GM18909 (cell line): ENCODE results near the gene TYRP1.
"Not testable (repeated sequence)": the region's sequence is repeated elsewhere in the genome, so short reads cannot be mapped to it uniquely, and the experiment has no call there.

Experiments
- ATAC-seq: cut with Tn5 transposase; IDR thresholded peaks from one replicate; pipeline ENCODE4 v1.9.1; 2021; ENCODE audit warnings: mild to moderate bottlenecking; ENCODE audit not compliant: unreplicated experiment, poor library complexity

Gene TYRP1

GRCh38 chr9:12693141-12693540, at the start of gene TYRP1:
TYRP1 (plus strand) TSS chr9:12693385; CDS start chr9:12693997, 612 bp downstream.
- ATAC-seq: no peak

GRCh38 chr9:12643686-12644085, 49.5 kb upstream of the TYRP1 start:
- no peak for ATAC-seq

- ATAC-seq: no peak
Measured at GRCh38 chr9:12648925-12649324, 44.3 kb upstream of the TYRP1 start.

- ATAC-seq: no peak
Measured at GRCh38 chr9:12651125-12651524, 42.1 kb upstream of the TYRP1 start.

GRCh38 chr9:12652973-12653372, 40.2 kb upstream of the TYRP1 start:
- no peak for ATAC-seq

GRCh38 chr9:12656803-12657202, 36.4 kb upstream of the TYRP1 start:
- no peak for ATAC-seq

- ATAC-seq: no peak
Measured at GRCh38 chr9:12657233-12657632, 36.0 kb upstream of the TYRP1 start.

- no peak for ATAC-seq
Measured at GRCh38 chr9:12657998-12658397, 35.2 kb upstream of the TYRP1 start.

- ATAC-seq: no peak
Measured at GRCh38 chr9:12658531-12659209, 34.5 kb upstream of the TYRP1 start.

GRCh38 chr9:12659220-12659619, 34.0 kb upstream of the TYRP1 start:
- no peak for ATAC-seq

GRCh38 chr9:12666813-12667212, 26.4 kb upstream of the TYRP1 start:
- no peak for ATAC-seq

- no peak for ATAC-seq
Measured at GRCh38 chr9:12667892-12668291, 25.3 kb upstream of the TYRP1 start.

- no peak for ATAC-seq
Measured at GRCh38 chr9:12670006-12670405, 23.2 kb upstream of the TYRP1 start.

- no peak for ATAC-seq
Measured at GRCh38 chr9:12674961-12675360, 18.2 kb upstream of the TYRP1 start.

GRCh38 chr9:12677462-12678126, 15.6 kb upstream of the TYRP1 start:
- ATAC-seq: not testable (repeated sequence)

- ATAC-seq: no peak
Measured at GRCh38 chr9:12680341-12680740, 12.8 kb upstream of the TYRP1 start.

GRCh38 chr9:12680757-12681156, 12.4 kb upstream of the TYRP1 start:
- no peak for ATAC-seq

- no peak for ATAC-seq
Measured at GRCh38 chr9:12681620-12682019, 11.6 kb upstream of the TYRP1 start.

GRCh38 chr9:12684974-12685373, 8.2 kb upstream of the TYRP1 start:
- ATAC-seq: no peak

GRCh38 chr9:12689233-12689632, 4.0 kb upstream of the TYRP1 start:
- ATAC-seq: no peak

- ATAC-seq: no peak
Measured at GRCh38 chr9:12694013-12694412, 828 bp downstream of the TYRP1 start.

- no peak for ATAC-seq
Measured at GRCh38 chr9:12695474-12695873, 2.3 kb downstream of the TYRP1 start.
